HepG2 (cell line): ENCODE data around the gene S100A13.
A peak's percentile ranks its signal among the peaks of the same experiment; 100 is the strongest.

ENCODE experiments used
- SAFB2 ChIP-seq: sonication (generic); formaldehyde crosslinking; IDR thresholded peaks from 2 replicates; pipeline ENCODE4 v1.5.1; 2020; ENCODE audit warnings: missing genetic modification reagents, low read depth, mild to moderate bottlenecking, borderline replicate concordance
- SETDB1 ChIP-seq: sonication (generic); formaldehyde crosslinking; IDR thresholded peaks from 2 replicates; pipeline ENCODE4 v1.5.1; 2020; ENCODE audit warnings: missing genetic modification reagents, mild to moderate bottlenecking, borderline replicate concordance
- ZNF10 ChIP-seq: sonication (generic); formaldehyde crosslinking; IDR thresholded peaks from 2 replicates; pipeline ENCODE4 v1.4.0; 2020; ENCODE audit warnings: mild to moderate bottlenecking, low read depth, missing genetic modification reagents, borderline replicate concordance
- ZNF446 ChIP-seq: sonication (generic); formaldehyde crosslinking; IDR thresholded peaks from 2 replicates; pipeline ENCODE4 v1.5.0; 2020; ENCODE audit warnings: mild to moderate bottlenecking, missing genetic modification reagents

DNA sequence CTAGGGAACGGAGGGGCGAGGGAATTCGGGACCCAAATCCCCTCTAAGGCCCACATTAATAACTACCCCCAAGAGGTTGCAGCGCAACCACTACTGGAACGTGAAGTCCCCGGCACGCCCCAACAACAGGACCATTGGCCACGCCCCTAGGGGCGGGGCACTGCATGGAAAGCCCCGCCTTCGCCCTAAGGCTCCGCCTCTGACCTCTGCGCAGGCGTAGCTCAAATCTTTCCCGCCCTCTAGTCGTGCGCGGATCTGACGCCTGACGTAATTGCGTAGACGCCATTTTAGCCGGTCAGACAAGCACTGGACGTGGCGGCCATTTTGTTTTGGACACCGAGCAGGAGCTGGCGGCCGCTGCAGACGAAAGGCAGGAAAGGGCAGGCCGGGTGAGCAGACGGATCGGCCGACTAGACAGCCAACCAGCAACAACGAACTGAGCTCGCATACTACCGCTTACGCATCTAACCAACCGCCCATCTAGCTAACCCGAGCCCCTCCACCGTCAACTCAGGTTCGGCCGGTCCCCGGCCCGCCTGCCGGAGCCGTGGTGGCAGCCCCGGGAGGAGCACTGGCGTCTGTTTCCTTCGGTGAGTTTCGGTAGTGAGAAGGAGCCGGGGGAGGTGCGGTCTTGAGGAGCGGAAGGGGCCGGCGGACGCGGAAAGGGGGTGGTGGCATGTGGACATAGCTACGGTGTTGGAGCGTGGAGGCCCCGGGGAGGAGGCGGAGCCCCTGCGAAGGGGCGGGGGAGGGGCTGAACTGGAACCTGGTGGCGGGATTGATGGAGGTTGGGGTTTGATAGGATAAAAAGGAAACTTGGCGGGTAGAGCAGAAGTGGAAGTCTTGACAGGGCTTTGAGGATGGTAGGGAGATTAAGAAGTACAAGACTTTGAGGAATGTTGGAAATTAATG is 6.7 kb upstream of the S100A13 start, which contains the start of gene CHTOP:
- TF ChIP-seq ZNF10 (no peak), ZNF446 (CRISPR knock-in tag) (no peak), SAFB2 (CRISPR knock-in tag) (peak; percentile 46; the same call in 1 of the 2 replicates), SETDB1 (no peak)
